LoVo (cell line): ENCODE data around the gene RAPGEF4.
A peak's percentile ranks its signal among the peaks of the same experiment; 100 is the strongest.
"Not testable (repeated sequence)": the region's sequence is repeated elsewhere in the genome, so short reads cannot be mapped to it uniquely, and the experiment has no call there.

Experiments used
- DNase-seq: peaks from one replicate; pipeline ENCODE4 v3.0.0-alpha.2; 2016; ENCODE audit warnings: low spot score

The RAPGEF4 gene

GRCh38 chr2:172774302-172774701, 38.7 kb downstream of the RAPGEF4 start:
- DNase-seq: no peak

GRCh38 chr2:172775319-172775718, 39.7 kb downstream of the RAPGEF4 start:
- DNase-seq: no peak

GRCh38 chr2:172777431-172777830, 41.8 kb downstream of the RAPGEF4 start:
- no peak for DNase-seq

GRCh38 chr2:172782506-172783164, 47.0 kb downstream of the RAPGEF4 start:
- DNase-seq: no peak

- DNase-seq: peak; percentile 79
Observed at GRCh38 chr2:172783165-172783898, 47.7 kb downstream of the RAPGEF4 start.

GRCh38 chr2:172788871-172789270, 53.2 kb downstream of the RAPGEF4 start:
- no peak for DNase-seq

- no peak for DNase-seq
Observed at GRCh38 chr2:172790404-172790803, 54.8 kb downstream of the RAPGEF4 start.

GRCh38 chr2:172791953-172792352, 56.3 kb downstream of the RAPGEF4 start:
- no peak for DNase-seq

GRCh38 chr2:172792711-172793110, 57.1 kb downstream of the RAPGEF4 start:
- no peak for DNase-seq

- not testable (repeated sequence) for DNase-seq
Observed at GRCh38 chr2:172803308-172803707, 67.7 kb downstream of the RAPGEF4 start.

GRCh38 chr2:172804423-172804822, 68.8 kb downstream of the RAPGEF4 start:
- DNase-seq: no peak

GRCh38 chr2:172806493-172806892, 70.8 kb downstream of the RAPGEF4 start:
- peak; percentile 61 for DNase-seq

GRCh38 chr2:172806996-172807395, 71.4 kb downstream of the RAPGEF4 start:
- DNase-seq: no peak

- DNase-seq: no peak
Observed at GRCh38 chr2:172808156-172808555, 72.5 kb downstream of the RAPGEF4 start.

GRCh38 chr2:172811027-172811426, 75.4 kb downstream of the RAPGEF4 start:
- no peak for DNase-seq

GRCh38 chr2:172812158-172812744, 76.6 kb downstream of the RAPGEF4 start:
- DNase-seq: no peak

GRCh38 chr2:172813314-172813888, 77.8 kb downstream of the RAPGEF4 start:
- DNase-seq: no peak

- no peak for DNase-seq
Observed at GRCh38 chr2:172817411-172817810, 81.8 kb downstream of the RAPGEF4 start.

GRCh38 chr2:172819943-172820342, 84.3 kb downstream of the RAPGEF4 start:
- no peak for DNase-seq

GRCh38 chr2:172821370-172822338, 86.0 kb downstream of the RAPGEF4 start:
- DNase-seq: no peak

GRCh38 chr2:172822585-172822984, 86.9 kb downstream of the RAPGEF4 start:
- no peak for DNase-seq
